Measurements from ENCODE around the gene RTKN2. TPM values are rescaled to one million over a fixed set of nuclear protein-coding genes. Genes with fewer than 3 reads are reported as not detected.
A peak's percentile ranks its signal among the peaks of the same experiment; 100 is the strongest.

Gene RTKN2
- polyA plus RNA-seq, 12 donors: 3.2 to 7.8 (median 4.8) TPM; not detected in 1

DNA sequence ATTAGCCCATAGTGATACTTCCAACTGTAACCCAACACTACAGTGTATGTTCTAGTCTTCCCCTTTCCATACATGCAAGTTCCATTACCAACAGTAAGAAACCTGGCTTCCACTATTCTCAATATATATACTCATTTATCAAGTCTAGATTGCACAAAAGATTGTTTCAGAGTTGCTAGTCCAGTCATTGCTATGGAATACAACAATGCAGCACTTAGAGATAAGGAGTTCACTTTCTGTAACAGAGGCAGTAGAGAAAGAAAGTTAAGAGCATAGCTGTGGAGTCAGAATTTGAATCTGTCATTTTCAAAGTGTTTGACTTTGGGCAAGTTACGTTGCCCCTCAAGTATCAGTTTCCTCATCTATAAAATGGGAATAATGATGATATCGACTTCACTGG is 90.1 kb downstream of the RTKN2 start:
- DNase-seq: no peak

DNA sequence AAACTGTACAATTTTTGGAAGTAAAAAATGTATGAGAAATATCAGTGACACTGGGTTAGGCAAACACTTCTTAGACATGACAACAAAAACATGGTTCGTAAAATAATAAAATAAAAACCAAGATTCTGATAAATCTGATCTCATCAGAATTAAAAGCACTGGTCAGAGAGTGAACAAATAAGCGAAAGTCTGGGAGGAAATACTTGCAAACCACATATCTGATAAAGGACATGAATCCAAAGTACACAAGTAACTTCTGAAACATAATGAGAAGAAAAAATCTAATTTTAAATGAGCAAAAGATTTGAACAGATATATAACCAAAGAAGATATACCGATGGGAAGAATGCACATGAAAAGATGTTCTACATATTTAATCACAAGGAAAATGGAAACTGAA is 91.5 kb downstream of the RTKN2 start:
- no peak for DNase-seq

DNA sequence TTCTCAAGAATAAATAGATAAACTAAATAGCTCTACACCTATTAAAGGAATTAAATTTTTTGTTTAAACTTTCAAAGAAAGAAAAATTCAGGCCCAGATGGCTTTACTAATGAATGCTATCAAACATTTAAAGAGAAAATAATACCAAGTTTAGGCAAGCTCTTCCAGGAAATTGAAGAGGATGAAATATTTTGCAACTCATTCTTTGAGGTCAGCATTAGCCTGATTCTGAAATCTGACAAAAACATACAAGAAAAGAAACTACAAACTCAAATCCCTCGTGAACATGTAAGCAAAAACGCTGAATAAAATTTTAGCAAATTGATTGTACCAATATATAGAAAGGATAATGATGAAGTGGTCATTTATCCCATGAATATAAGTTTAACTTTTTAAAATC is 93.4 kb downstream of the RTKN2 start:
- DNase-seq: no peak

DNA sequence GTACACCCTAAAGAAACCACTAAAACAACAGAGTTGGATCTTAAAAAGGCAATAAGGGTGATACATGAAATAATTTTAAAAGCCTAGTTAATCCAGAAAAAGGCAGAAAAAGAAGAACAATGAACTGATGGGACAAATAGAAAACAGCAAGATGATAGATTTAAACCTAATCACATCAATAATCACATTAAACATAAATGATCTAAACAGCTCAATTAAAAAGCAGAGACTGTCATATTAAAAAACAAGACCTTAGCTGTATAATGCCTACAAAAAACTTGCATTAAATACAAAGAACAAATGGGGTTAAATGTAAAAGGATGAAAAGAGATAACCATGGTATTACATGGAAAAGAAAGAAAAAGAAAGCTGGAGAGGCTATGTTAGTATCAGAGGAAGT is 96.2 kb downstream of the RTKN2 start:
- DNase-seq: no peak

DNA sequence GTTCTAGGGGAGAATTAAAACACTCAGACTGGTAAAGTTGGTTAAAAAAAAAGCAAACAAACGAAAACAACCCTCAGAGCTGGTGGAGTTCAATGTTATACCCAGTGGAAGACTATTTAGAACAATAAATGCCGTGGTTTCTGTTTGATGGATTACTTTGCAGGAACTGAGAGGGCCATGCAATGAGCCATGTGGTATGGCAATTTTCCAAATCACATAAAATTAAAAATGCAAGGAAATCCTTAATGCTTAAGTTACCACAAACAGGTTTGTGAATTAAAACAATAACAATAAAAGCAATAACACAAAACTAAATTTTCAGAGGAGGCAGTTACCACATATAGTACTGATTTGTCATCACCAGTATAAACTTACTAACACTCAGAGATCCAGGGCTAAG is 96.9 kb downstream of the RTKN2 start:
- DNase-seq: no peak

DNA sequence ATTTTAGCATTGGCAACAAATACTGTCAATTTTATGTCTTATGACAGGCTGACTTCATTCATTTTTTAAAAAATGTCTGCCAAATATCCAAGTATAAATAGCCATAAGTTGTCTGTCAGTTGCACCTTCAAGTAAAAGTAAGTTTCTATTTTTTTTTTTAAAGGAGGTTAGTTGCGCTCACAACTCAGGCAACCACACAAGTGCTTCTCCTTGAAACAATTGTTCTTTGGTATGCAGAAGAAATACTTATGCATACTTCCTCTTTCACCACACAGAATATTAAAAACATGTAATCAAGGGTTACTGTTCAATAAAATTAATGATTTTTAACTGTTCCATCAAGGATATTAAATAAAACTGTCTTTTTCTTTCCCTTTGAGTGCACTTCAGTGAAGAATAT is 97.9 kb downstream of the RTKN2 start:
- no peak for DNase-seq

DNA sequence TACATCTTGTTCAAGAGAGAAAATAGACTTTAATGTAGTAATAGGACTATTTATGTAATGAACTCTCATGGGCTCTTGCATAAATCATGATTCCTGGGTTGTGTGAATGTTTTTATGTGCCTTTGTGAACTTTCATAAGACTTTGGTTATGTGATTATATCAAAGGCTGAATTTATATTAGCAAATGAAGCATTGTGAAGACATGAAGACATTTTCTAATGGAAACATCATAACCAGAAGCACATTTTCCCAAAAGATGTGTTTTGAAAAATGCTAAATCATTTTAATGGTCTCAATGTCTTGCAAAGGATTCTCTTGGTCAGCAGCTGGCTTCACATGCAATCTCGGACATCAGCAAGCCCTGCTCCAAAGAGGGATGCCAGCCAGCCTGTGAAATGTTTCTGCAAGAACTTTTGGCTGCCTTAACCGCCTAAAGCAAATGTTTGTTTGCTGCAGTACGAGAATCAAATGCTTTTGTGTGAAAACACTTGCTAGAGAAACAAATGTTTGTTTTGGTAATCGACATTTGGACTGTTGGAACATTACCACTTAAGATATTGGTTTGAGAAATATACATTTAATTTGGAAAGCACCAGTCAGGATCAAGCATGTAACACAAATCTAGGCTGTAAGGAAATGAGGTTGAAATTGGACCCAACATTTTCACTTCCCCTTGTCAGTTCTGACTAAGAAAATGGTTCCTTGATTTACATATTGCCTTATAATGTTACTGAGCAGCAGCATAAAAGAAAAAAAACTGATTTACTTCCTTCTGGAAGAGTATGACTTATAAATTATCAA is 102.1 kb downstream of the RTKN2 start:
- peak; percentile 45 for DNase-seq

DNA sequence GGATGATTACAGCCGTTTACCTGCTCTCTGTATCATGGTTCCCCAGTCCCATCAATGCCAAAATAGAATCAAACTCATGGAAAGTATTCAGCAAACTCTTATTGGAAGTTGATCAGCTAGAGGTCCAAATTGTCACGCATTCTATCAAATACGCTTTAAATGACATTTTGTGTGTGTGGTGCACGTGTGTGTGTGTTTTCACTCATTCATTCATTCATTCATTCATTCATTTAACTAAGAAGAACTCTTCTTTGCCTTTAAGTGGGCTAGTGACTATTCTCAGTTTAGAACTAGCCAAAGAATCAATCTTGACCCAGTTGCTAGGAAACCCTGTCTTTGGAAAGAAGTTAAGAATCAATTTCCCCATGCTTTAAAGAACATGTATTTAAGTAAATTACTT is 102.8 kb downstream of the RTKN2 start:
- no peak for DNase-seq

DNA sequence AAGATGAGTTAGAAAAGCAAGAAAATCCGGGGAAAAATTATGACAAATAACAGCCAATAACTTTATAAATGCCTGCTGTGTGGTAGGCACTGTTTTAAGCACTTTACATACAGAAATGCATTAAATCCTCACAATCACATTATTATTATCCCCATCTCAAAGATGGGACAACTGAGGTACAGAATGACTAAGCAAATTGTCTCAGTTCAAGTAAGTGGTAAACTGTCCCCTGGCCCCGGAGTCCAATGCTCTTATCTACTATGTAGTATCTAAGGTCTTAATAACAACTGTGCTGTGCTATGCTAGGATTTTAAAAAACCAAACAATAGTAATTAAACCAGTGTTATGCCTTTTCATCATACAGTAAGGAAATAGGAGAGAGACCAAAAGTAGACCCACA is 105.6 kb downstream of the RTKN2 start:
- DNase-seq: no peak

DNA sequence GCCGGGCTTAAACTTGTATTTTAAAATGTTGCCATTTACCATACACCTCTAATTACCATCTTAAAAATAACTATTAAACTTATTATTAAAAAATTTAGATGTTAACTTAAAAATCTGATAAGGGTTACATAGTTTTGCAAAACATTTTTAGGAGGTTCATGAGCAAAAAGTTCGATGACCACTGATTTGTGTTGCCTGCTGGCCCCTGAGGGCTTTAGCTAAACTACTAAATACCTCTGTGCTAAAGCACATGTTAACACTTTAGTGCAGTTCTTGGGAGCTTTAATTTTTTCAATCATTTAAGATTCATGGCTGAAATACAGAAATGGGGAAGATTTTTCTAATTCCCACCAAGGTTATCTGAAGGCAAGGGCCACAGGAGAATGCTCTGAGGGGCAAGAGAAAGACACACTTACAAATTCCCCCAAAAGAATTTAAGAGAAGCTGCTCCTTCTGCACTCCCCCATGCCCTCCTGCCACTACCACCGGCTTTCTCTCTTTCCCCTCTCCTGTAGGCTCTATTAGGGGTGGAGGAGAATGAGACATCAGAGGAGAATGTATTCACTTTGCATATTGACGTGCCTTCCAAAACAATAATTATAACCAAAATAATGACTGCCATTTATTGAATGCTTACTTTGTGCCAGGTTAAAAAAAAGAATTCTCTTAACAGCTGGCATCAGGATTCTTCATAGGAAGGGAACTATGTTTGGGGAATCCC is 106.2 kb downstream of the RTKN2 start:
- DNase-seq: no peak

DNA sequence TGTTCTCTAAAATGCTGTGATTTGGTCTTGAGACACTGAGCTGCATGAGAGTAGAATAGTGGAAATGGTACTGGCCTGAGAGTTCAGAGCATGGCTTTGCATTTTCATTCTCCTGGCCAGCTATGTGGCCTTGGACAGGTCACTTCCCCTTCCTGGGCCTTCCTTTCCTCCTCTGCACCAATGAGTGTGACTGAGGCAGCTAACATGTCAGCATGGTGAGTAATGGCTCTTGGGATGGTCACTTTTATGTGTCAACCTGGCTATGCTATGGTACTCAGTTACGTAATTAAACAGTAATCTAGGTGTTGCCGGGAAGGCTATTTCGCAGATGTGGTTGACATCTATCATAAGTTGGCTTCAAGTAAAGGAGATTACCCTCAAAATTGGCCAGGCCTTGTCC is 109.3 kb downstream of the RTKN2 start:
- DNase-seq: no peak

DNA sequence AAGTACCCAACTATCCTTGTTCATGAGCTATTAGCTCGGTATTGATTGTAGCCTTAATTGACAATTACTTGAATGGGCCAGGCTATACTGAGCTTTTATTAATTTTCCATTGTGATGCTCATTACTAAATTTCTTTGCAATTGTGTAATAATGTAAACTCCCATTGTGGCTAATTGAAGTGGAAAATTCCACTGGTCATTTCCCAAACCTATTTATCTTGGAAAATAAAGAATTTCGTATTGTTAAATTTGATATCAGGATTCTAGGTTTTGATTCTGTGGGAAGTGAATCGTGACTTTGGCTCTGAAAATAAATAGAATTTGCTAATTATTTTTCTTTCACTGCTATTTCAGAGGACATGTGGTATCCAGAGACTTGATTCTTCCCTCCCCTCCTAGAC is 111.0 kb downstream of the RTKN2 start:
- DNase-seq: no peak

DNA sequence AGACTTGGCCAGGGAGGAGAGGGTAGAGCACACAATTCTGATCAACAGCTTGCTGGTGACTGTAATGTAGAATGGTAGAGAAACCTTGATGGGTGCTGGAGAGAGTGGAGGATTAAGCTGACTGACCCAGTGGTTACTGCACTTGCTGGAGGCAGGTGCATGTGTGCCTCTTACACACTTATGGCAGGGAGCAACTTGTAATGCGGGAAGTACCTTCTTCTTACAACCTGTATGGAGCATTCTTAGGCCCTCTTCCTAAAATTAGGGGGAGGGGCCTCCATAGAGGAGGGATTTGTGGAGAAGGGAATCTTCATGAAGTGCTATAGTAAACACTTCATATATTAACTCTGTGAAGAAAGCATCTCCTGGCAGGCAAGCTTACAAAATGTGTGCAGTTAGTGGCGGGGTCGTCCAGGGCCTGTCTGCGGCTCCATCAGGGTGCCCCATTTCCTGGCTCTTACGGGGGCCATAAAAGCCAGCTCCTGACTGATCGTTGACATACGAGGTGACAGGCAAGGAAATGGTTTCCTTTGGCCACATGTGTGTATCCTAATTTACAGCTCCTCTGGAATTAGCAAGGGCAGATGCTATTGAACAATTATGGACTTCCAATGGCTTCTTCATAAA is 113.5 kb downstream of the RTKN2 start:
- no peak for DNase-seq

DNA sequence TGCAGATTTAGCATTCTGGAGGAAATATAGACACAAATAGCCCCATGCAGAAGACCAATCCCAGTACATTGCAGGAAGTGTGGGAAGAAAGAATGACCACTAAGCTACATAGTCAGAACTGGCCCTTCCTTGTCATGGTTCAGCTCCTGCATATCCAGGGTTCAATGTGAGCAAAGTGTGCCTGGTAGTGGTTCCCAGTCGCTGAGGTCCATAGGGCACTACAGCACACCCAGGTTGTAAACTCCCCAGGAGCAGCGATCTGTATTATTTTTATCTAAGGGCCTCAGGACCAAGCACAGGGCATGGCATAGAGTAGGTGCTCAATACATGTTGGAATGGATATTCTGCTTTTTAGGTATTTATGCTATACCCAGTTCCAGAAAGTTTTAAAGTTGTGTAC is 114.4 kb downstream of the RTKN2 start:
- no peak for DNase-seq

DNA sequence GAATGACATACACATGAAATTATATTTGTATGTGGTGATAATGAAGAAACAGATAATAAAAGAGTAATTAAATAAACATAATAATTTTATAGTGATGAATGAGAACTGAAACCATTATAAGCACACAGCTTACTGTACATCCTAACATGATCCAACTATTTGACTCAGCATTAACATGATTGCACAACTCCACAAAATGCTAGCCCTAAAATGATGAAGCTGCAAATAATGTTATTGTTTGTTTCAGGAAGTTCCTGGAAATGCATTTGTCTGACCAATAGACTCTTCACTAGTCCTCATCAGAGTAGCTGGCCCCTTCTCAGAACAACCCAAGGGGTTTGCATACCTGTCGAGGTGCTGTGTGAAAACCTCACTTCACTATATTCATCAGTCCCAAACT is 115.5 kb downstream of the RTKN2 start:
- DNase-seq: no peak

DNA sequence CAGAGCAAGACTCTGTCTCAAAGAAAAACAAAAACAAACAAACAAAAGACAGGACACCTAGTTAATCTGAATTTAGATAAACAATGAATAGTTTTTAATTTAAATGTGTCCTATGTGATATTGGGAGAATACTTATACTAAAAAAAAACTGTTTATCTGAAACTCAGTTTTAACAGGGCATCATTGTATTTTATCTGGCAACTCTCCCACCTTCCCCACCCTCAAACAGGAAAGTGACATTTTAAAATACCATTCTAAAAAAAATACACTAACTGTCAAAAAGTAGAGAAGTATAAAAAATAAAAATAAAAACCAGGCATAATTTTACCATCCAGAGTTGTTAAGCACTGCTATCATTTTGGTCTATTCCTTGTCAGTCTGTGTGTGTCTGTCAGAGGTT is 119.0 kb downstream of the RTKN2 start:
- DNase-seq: no peak

DNA sequence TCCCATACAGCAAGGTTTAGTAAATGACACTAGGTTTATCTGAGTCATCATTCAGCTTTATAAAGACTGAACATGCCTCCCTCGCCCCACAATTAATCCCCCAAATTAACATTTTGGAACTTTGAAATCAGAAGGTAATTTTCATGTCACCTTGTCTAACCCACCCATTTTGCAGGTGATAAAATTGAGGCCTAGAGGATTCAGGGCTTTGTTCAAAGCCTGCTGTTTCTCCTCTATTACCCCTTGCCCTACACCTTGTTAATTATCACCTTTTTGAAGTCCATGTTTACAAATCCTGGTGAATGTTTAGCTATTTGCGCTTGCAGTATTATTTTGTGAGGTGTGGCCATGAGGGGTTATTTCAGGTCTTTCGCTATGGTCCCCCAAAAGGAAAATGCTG is 120.5 kb downstream of the RTKN2 start:
- no peak for DNase-seq

DNA sequence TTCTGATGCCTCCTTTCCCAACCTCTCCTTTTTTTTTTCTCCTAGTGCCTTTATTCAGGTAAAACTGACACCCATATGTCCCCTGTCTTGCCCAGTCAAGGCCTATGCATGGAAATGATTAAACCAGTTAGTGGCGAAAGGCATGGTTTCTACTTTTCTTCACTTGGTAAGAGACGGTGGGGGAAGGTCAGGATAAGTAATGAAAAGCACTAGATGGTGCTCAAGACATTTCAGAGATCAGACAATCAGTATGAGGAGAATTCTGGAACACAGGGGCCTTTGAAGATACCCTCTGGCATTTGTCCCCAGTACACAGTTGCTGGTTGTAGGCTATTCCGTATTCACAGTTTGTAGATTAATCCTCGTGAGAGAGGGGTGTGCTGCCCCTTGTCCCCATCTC is 121.2 kb downstream of the RTKN2 start:
- no peak for DNase-seq

DNA sequence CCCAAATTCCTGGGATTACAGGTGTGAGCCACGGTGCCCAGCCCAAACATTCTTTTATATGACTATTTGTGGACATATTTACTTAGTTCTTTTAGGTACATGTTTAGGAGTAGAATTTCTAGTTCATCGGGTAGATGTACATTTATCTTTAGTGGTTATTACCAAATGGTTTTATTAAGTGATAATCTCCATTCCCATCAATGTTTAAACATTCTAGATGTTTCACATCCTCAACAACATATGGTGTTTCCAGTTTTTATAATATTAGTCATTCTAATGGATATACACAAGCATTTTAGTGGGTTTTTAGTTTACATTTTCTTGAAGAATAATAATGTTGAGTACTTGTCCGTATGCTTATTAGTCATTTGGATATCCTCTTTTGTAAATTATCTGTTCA is 131.7 kb downstream of the RTKN2 start:
- no peak for DNase-seq

DNA sequence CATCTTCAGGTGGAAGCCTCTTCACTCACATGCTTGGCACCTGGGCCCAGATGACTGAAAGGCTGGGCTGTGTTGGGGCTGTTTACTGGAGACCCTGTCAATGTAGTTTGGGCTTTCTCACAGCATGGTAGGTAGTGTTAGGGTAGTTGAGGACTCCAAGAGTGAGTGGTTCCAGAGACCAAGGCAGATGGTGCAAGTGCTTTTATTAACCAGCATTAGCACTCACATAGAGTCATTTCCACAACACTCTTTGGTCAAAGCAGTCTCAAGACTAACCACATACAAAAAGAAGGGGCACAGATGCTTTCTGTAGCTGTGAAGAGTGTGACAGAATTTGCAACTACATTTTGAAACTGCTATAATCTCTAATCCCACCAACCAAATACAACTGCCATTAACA is 135.0 kb downstream of the RTKN2 start:
- DNase-seq: no peak
